H1 (cell line): ENCODE data around the gene PRKCD. TPM values are rescaled to one million over a fixed set of nuclear protein-coding genes. Genes with fewer than 3 reads are reported as not detected.

Experiments used
- CTCF ChIA-PET: fragments of 300-600 bp; sonication (Branson Sonifier 250); formaldehyde crosslinking; loops from one replicate; lab custom pipeline; 2021; ENCODE audit not compliant: partially characterized antibody; lab: Charles Lee
- POLR2A ChIA-PET: fragments of 300-600 bp; sonication (Branson Sonifier 250); formaldehyde crosslinking; loops from one replicate; lab custom pipeline; 2021; ENCODE audit warnings: inconsistent platforms; ENCODE audit not compliant: partially characterized antibody; lab: Charles Lee
- DNase-seq, 2 experiments: peaks; one replicate each; pipeline versions ENCODE4 v3.0.0 to v3.0.0-alpha.2; 2010 to 2022; ENCODE audit warnings: low spot score in 2 of 2, low read depth in 1 of 2, mixed read lengths in 1 of 2
- FAIRE-seq: peaks from 2 replicates; lab custom pipeline; 2011; peaks lifted over from hg19 to GRCh38; lab: Jason Lieb, UNC
- H2AFZ ChIP-seq: 2 replicates; pipeline ENCODE4 v1.8.1; 2012; ENCODE audit warnings: low read length, inconsistent platforms
- H2AK5ac ChIP-seq: 2 replicates; pipeline ENCODE4 v1.6.1; 2013; ENCODE audit warnings: low read depth, low read length
- H2BK120ac ChIP-seq: replicated peaks from 2 replicates; pipeline ENCODE3; 2013; ENCODE audit warnings: low read depth, low read length, inconsistent platforms
- H2BK12ac ChIP-seq: 2 replicates; pipeline ENCODE4 v1.6.1; 2013; ENCODE audit warnings: low read depth, low read length
- H2BK15ac ChIP-seq: 2 replicates; pipeline ENCODE4 v1.6.1; 2013; ENCODE audit warnings: low read length
- H2BK20ac ChIP-seq: 2 replicates; pipeline ENCODE4 v1.6.1; 2013; ENCODE audit warnings: low read length
- H2BK5ac ChIP-seq: 2 replicates; pipeline ENCODE4 v1.6.1; 2013; ENCODE audit warnings: low read depth, low read length
- H3K14ac ChIP-seq: 2 replicates; pipeline ENCODE4 v1.6.1; 2013; ENCODE audit warnings: inconsistent platforms; ENCODE audit not compliant: insufficient read length
- H3K18ac ChIP-seq: 2 replicates; pipeline ENCODE4 v1.6.1; 2013; ENCODE audit warnings: low read length; ENCODE audit errors: extremely low read depth
- H3K23ac ChIP-seq: 2 replicates; pipeline ENCODE4 v1.6.1; 2013; ENCODE audit warnings: inconsistent platforms; ENCODE audit not compliant: insufficient read length
- H3K23me2 ChIP-seq: 2 replicates; pipeline ENCODE4 v1.6.1; 2013; ENCODE audit warnings: low read depth, low read length
- H3K27ac ChIP-seq: 2 replicates; pipeline ENCODE4 v1.6.1; 2011; ENCODE audit warnings: low read depth, low read length, inconsistent platforms
- H3K27me3 ChIP-seq, 4 experiments: replicated peaks in 1 of 4; 1 replicate in 1 of 4; 2 replicates in 3 of 4; pipeline versions ENCODE4 v1.6.1 to v1.8.1; 2011 to 2013; ENCODE audit warnings: low read length in 3 of 4, mild to moderate bottlenecking in 3 of 4, inconsistent platforms in 2 of 4, mixed read lengths in 2 of 4, moderate library complexity in 1 of 4; ENCODE audit not compliant: control insufficient read depth in 3 of 4, insufficient read depth in 3 of 4; ENCODE audit errors: extremely low read depth in 1 of 4
- H3K36me3 ChIP-seq, 4 experiments: 2 replicates each; pipeline versions ENCODE4 v1.6.1 to v1.8.1; 2011 to 2013; ENCODE audit warnings: mild to moderate bottlenecking in 4 of 4, low read length in 3 of 4, moderate library complexity in 2 of 4, control low read depth in 1 of 4, inconsistent platforms in 1 of 4; ENCODE audit not compliant: insufficient read depth in 4 of 4, control insufficient read depth in 2 of 4
- H3K4ac ChIP-seq: replicated peaks from 2 replicates; pipeline ENCODE3; 2013; ENCODE audit warnings: low read length, low read depth, mixed read lengths, inconsistent platforms; ENCODE audit not compliant: insufficient read length
- H3K4me1 ChIP-seq, 4 experiments: replicated peaks in 1 of 4; 1 replicate in 1 of 4; 2 replicates in 3 of 4; pipeline versions ENCODE4 v1.6.1 to v1.8.1; 2011 to 2013; ENCODE audit warnings: low read length in 3 of 4, inconsistent platforms in 2 of 4, mixed read lengths in 1 of 4; ENCODE audit not compliant: insufficient read depth in 4 of 4, control insufficient read depth in 3 of 4
- H3K4me2 ChIP-seq, 2 experiments: 2 replicates each; pipeline versions ENCODE4 v1.6.1 to v1.8.1; 2011 to 2013; ENCODE audit warnings: low read depth in 2 of 2, low read length in 2 of 2, control low read depth in 1 of 2, inconsistent platforms in 1 of 2, mild to moderate bottlenecking in 1 of 2; ENCODE audit not compliant: insufficient read depth in 1 of 2
- H3K4me3 ChIP-seq, 4 experiments: fragments of 200-600, 300-600 bp in 1 of 4; sonication (generic), shearing (Covaris generic), sonication (Bioruptor Twin) in 1 of 4; 2 replicates each; pipeline versions ENCODE4 v1.5.1 to v1.8.1; 2011 to 2016; ENCODE audit warnings: low read length in 4 of 4, low read depth in 3 of 4, control low read depth in 2 of 4, inconsistent platforms in 2 of 4, mild to moderate bottlenecking in 2 of 4, mixed read lengths in 1 of 4, moderate library complexity in 1 of 4; ENCODE audit not compliant: insufficient read depth in 2 of 4; ENCODE audit errors: extremely low read depth in 1 of 4
- H3K56ac ChIP-seq: replicated peaks from 2 replicates; pipeline ENCODE3; 2013; ENCODE audit warnings: low read depth, mild to moderate bottlenecking, mixed read lengths, low read length, inconsistent platforms; ENCODE audit not compliant: insufficient read length
- H3K79me1 ChIP-seq: 2 replicates; pipeline ENCODE4 v1.6.1; 2013; ENCODE audit warnings: low read depth, low read length, control low read depth
- H3K79me2 ChIP-seq, 2 experiments: 2 replicates each; pipeline versions ENCODE4 v1.6.1 to v1.8.1; 2012 to 2013; ENCODE audit warnings: low read length in 2 of 2, mild to moderate bottlenecking in 2 of 2, inconsistent platforms in 1 of 2; ENCODE audit not compliant: insufficient read depth in 2 of 2, control insufficient read depth in 1 of 2
- H3K9ac ChIP-seq, 4 experiments: replicated peaks in 1 of 4; 1 replicate in 1 of 4; 2 replicates in 3 of 4; pipeline versions ENCODE4 v1.6.1 to v1.8.1; 2011 to 2013; ENCODE audit warnings: low read depth in 3 of 4, low read length in 3 of 4, control low read depth in 2 of 4, mild to moderate bottlenecking in 2 of 4, moderate library complexity in 2 of 4, inconsistent platforms in 1 of 4; ENCODE audit errors: extremely low read depth in 1 of 4
- H3K9me3 ChIP-seq, 2 experiments: 2 replicates each; pipeline versions ENCODE4 v1.6.1 to v1.8.1; 2012 to 2013; ENCODE audit warnings: mild to moderate bottlenecking in 2 of 2, moderate library complexity in 2 of 2, control low read depth in 1 of 2, inconsistent platforms in 1 of 2, low read depth in 1 of 2, low read length in 1 of 2, mixed read lengths in 1 of 2; ENCODE audit not compliant: insufficient read depth in 2 of 2
- H4K20me1 ChIP-seq, 2 experiments: replicated peaks in 1 of 2; 2 replicates each; pipeline versions ENCODE3 to v1.8.1; 2011 to 2013; ENCODE audit warnings: inconsistent platforms in 2 of 2, low read length in 2 of 2, mild to moderate bottlenecking in 1 of 2; ENCODE audit not compliant: insufficient read depth in 2 of 2, control insufficient read depth in 1 of 2
- H4K5ac ChIP-seq: 2 replicates; pipeline ENCODE4 v1.6.1; 2013; ENCODE audit warnings: low read length, low read depth, mixed read lengths, inconsistent platforms; ENCODE audit not compliant: insufficient read length
- H4K8ac ChIP-seq: 2 replicates; pipeline ENCODE4 v1.8.0; 2013; ENCODE audit warnings: mild to moderate bottlenecking, moderate library complexity, low read length, inconsistent platforms; ENCODE audit not compliant: insufficient read depth; ENCODE audit errors: extremely low read depth
- H4K91ac ChIP-seq: replicated peaks from 2 replicates; pipeline ENCODE3; 2013; ENCODE audit warnings: low read length, mixed read lengths, inconsistent platforms; ENCODE audit not compliant: insufficient read length
- EZH2 ChIP-seq: fragments of 200-600 bp; sonication (generic); IDR thresholded peaks from 2 replicates; pipeline ENCODE4 v1.7.1; 2012; ENCODE audit warnings: low read depth, mild to moderate bottlenecking, moderate library complexity, low read length, inconsistent platforms; ENCODE audit not compliant: severe bottlenecking
- JUN ChIP-seq: IDR thresholded peaks from 2 replicates; pipeline ENCODE4 v1.6.1; 2011; ENCODE audit warnings: low read depth, mild to moderate bottlenecking, improper control_type of control experiment, low read length
- MAX ChIP-seq: IDR thresholded peaks from 2 replicates; pipeline ENCODE4 v1.6.1; 2012; ENCODE audit warnings: inconsistent platforms
- SAP30 ChIP-seq: fragments of 300-600 bp; sonication (generic); IDR thresholded peaks from 2 replicates; pipeline ENCODE4 v1.7.1; 2012; ENCODE audit warnings: low read length, moderate library complexity, mild to moderate bottlenecking, inconsistent platforms; ENCODE audit not compliant: insufficient read depth, insufficient replicate concordance
- WGBS, 2 experiments: shearing (Covaris generic) in 1 of 2; methylation state at CpG; one replicate each; pipeline versions ENCODE4 v1.1.6 to v1.1.7; 2013 to 2015; ENCODE audit warnings: low lambda C conversion rate in 2 of 2, mixed read lengths in 2 of 2, inconsistent platforms in 1 of 2, low coverage in 1 of 2, missing lambda C conversion rate in 1 of 2; ENCODE audit not compliant: insufficient replicate concordance in 2 of 2, insufficient coverage in 1 of 2, insufficient read length in 1 of 2; ENCODE audit errors: extremely low coverage in 1 of 2, missing lambda C conversion rate in 1 of 2; 5-methylcytosine and 5-hydroxymethylcytosine counted together
- polyA plus RNA-seq, 7 experiments: library from polyadenylated mRNA; depleted of rRNA in 3 of 7; stranded (reverse) in 5 of 7; unstranded in 2 of 7; fragments of >200 nt in 5 of 7; fragments of 200-250 nt in 2 of 7; gene quantifications; 1 replicate in 5 of 7; 2 replicates in 1 of 7; 4 replicates in 1 of 7; pipeline versions ENCODE4 v1.2.1 to v1.2.3, GENCODE V29; 2011 to 2013; ENCODE audit warnings: missing spikeins in 2 of 7, mixed read lengths in 2 of 7
- total RNA-seq: library from RNA; stranded (reverse); fragmentation: NEBNext Ultra II Directional; extraction: Animal tissue kit (Norgen Biotek cat#: 25700); gene quantifications from 2 replicates; pipeline ENCODE4 v1.2.1, GENCODE V29; 2021

The PRKCD gene
- total and polyA plus RNA-seq, 2 of the 8 experiments (the other 6 are each of a cell fraction or from before 2014, with no cell fraction given) = 22.6 to 23.9 TPM

- 84% methylated on average over 4 of the region's 4 CpGs; no CpG with 5 or more reads in 1 of the 2 experiments for WGBS, 2 experiments
- H3K9ac ChIP-seq = no peak overlapping the region
- peaks cover 0 to 9% of the 10 kb centered on the region in 2 experiments; a peak in 1 of 4 replicates for H3K79me2 ChIP-seq
- H3K56ac ChIP-seq = no peak overlapping the region
- POLR2A ChIA-PET = interaction anchor here (7.9 kb wide), 1 partner anchor 8 kb away, joined by 56 read pairs; the partner anchor contains the start of gene PRKCD
- DNase-seq (no peak), FAIRE-seq (no peak)
- no peak overlapping the region for H4K8ac ChIP-seq
- H3K79me1 ChIP-seq = peaks cover 20% of the 10 kb centered on the region
- no peak overlapping the region for H3K18ac ChIP-seq
- H2BK120ac ChIP-seq = no peak overlapping the region
- peak overlapping the region; percentile 44; the same call in 1 of the 2 replicates for H2BK5ac ChIP-seq
- CTCF ChIA-PET = interaction anchor here (1.0 to 4.5 kb wide), 7 partner anchors 17 to 54 kb away, joined by 3 to 31 read pairs (median 4); no protein-coding TSS in a partner anchor
- H3K23ac ChIP-seq = no peak overlapping the region
- H3K27me3 ChIP-seq = peaks cover 0 to 3% (median 0%) of the 10 kb centered on the region in 4 experiments; a peak in 3 of 7 replicates
- no peak overlapping the region for H4K5ac ChIP-seq
- H3K23me2 ChIP-seq = peaks cover 11% of the 10 kb centered on the region
- no peak for TF ChIP-seq JUN
- no peak for TF ChIP-seq EZH2
- TF ChIP-seq MAX = no peak
- TF ChIP-seq SAP30 = no peak
- no peak overlapping the region for H3K4me3 ChIP-seq
- H2BK20ac ChIP-seq = no peak overlapping the region
- H3K4me1 ChIP-seq = peaks cover 3 to 39% (median 25%) of the 10 kb centered on the region in 4 experiments
- H3K14ac ChIP-seq = no peak overlapping the region
- H3K4me2 ChIP-seq = no peak overlapping the region
- no peak overlapping the region for H2BK12ac ChIP-seq
- H2AK5ac ChIP-seq = no peak overlapping the region
- no peaks in the 10 kb centered on the region for H3K36me3 ChIP-seq
- peaks cover 7 to 22% of the 10 kb centered on the region in 2 experiments for H4K20me1 ChIP-seq
- H2BK15ac ChIP-seq = peak overlapping the region; percentile 48; the same call in 1 of the 2 replicates
- H3K9me3 ChIP-seq = no peaks in the 10 kb centered on the region
- no peak overlapping the region for H3K4ac ChIP-seq
- H4K91ac ChIP-seq = no peak overlapping the region
- H3K27ac ChIP-seq = no peak overlapping the region
- H2AFZ ChIP-seq = no peak overlapping the region
Observed at GRCh38 chr3:53166206-53166605, 5.2 kb downstream of the PRKCD start.
